Ecto neural progenitor cell (in vitro differentiated cells): Measurements from ENCODE around the gene TXN2.
"Not testable (repeated sequence)": the region's sequence is repeated elsewhere in the genome, so short reads cannot be mapped to it uniquely, and the experiment has no call there.

Experiments
- DNase-seq: peaks from one replicate; pipeline ENCODE4 v3.0.0-alpha.2; 2018; ENCODE audit warnings: low spot score

TXN2 gene

GRCh38 chr22:36455571-36456463 lies 25.6 kb downstream of the TXN2 start:
- no peak for DNase-seq

- peak; percentile 96 for DNase-seq
Measured at GRCh38 chr22:36454916-36455570, 26.4 kb downstream of the TXN2 start.

GRCh38 chr22:36453855-36454378 lies 27.5 kb downstream of the TXN2 start:
- DNase-seq: no peak

- DNase-seq: not testable (repeated sequence)
Measured at GRCh38 chr22:36452978-36453607, 28.3 kb downstream of the TXN2 start.

GRCh38 chr22:36452250-36452977 lies 29.0 kb downstream of the TXN2 start:
- no peak for DNase-seq

- DNase-seq: not testable (repeated sequence)
Measured at GRCh38 chr22:36450923-36451322, 30.5 kb downstream of the TXN2 start.

GRCh38 chr22:36449596-36450175 lies 31.8 kb downstream of the TXN2 start:
- DNase-seq: no peak

GRCh38 chr22:36447632-36448031 lies 33.8 kb downstream of the TXN2 start:
- DNase-seq: no peak

GRCh38 chr22:36445158-36445668 lies 36.2 kb downstream of the TXN2 start:
- DNase-seq: no peak

GRCh38 chr22:36443198-36443770 lies 38.2 kb downstream of the TXN2 start:
- DNase-seq: no peak

GRCh38 chr22:36442506-36443197 lies 38.8 kb downstream of the TXN2 start:
- no peak for DNase-seq

- no peak for DNase-seq
Measured at GRCh38 chr22:36440429-36441002, 40.9 kb downstream of the TXN2 start.

GRCh38 chr22:36439481-36440271 lies 41.8 kb downstream of the TXN2 start:
- no peak for DNase-seq

- no peak for DNase-seq
Measured at GRCh38 chr22:36435516-36436415, 45.7 kb downstream of the TXN2 start.

- DNase-seq: no peak
Measured at GRCh38 chr22:36433318-36434231, 47.9 kb downstream of the TXN2 start.

GRCh38 chr22:36432592-36433317 lies 48.7 kb downstream of the TXN2 start:
- no peak for DNase-seq
